Prostate gland (tissue), 2 donors: ENCODE measurements around the gene MICALL1.

Source experiments
- CTCF ChIP-seq, 4 experiments: fragments of 200-600 bp in 2 of 4; fragments of 450-650 bp in 2 of 4; sonication (generic) in 2 of 4; IDR thresholded peaks; 1 replicate in 3 of 4; 2 replicates in 1 of 4; pipeline ENCODE4 v1.5.1; 2016 to 2019; ENCODE audit warnings: antibody characterized with exemption in 4 of 4, mild to moderate bottlenecking in 2 of 4, moderate library complexity in 2 of 4
- POLR2A ChIP-seq: fragments of 450-650 bp; IDR thresholded peaks from one replicate; pipeline ENCODE4 v1.6.1; 2016; ENCODE audit warnings: antibody characterized with exemption, mild to moderate bottlenecking
- POLR2AphosphoS5 ChIP-seq: sonication (generic); formaldehyde crosslinking; IDR thresholded peaks from one replicate; pipeline ENCODE4 v1.6.1; 2017; ENCODE audit warnings: antibody characterized with exemption

- TF ChIP-seq CTCF (IDR thresholded peaks at IDR 0.05) (no peak), POLR2A (no peak), POLR2AphosphoS5 (no peak)
Measured at GRCh38 chr22:37954686-37955085, 48.6 kb downstream of the MICALL1 start.
